Peyer's patch (tissue), 4 donors: ENCODE measurements around the gene MSI2.

Experiments used
- POLR2A ChIP-seq, 2 donors: fragments of 450-650 bp; IDR thresholded peaks; one replicate each; pipeline ENCODE4 v1.5.1; 2017; ENCODE audit warnings: antibody characterized with exemption in 2 of 2, mild to moderate bottlenecking in 2 of 2, moderate library complexity in 2 of 2
- TF ChIP-seq, protein P1 (sequence below), 6 experiments: fragments of 450-650 bp in 4 of 6; fragments of 200-600 bp in 2 of 6; sonication (generic) in 1 of 6; IDR thresholded peaks; one replicate each; pipeline ENCODE4 v1.5.1; 2017 to 2019; ENCODE audit warnings: antibody characterized with exemption in 6 of 6, mild to moderate bottlenecking in 3 of 6, moderate library complexity in 1 of 6

DNA sequence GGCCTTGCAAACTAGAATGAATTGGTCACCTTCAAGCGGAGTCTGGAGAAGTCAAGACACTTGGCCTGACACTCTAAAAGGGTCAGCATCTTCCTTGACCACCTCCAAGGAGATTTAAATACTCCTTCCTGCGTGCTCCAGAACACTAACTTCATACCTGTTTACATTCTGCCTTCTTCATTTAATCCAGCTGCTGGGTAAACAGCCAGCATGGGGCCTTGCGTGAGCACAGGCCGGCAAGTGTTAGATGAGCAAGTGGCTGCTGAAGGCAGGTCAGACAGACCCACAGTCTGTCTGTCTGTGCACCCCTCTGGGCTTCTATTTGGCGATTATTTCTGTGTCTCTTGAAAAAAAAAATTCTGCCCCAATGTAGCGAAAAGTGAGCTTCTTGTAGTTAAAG lies 153.8 kb downstream of the MSI2 start:
- no peak for TF ChIP-seq POLR2A (IDR thresholded peaks at IDR 0.05)
- TF ChIP-seq, protein P1, sequence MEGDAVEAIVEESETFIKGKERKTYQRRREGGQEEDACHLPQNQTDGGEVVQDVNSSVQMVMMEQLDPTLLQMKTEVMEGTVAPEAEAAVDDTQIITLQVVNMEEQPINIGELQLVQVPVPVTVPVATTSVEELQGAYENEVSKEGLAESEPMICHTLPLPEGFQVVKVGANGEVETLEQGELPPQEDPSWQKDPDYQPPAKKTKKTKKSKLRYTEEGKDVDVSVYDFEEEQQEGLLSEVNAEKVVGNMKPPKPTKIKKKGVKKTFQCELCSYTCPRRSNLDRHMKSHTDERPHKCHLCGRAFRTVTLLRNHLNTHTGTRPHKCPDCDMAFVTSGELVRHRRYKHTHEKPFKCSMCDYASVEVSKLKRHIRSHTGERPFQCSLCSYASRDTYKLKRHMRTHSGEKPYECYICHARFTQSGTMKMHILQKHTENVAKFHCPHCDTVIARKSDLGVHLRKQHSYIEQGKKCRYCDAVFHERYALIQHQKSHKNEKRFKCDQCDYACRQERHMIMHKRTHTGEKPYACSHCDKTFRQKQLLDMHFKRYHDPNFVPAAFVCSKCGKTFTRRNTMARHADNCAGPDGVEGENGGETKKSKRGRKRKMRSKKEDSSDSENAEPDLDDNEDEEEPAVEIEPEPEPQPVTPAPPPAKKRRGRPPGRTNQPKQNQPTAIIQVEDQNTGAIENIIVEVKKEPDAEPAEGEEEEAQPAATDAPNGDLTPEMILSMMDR (IDR thresholded peaks at IDR 0.05) = no peak
